GM21360 (cell line): Measurements from ENCODE around the gene MAP2K5.

ENCODE experiments used
- ATAC-seq: cut with Tn5 transposase; IDR thresholded peaks from one replicate; pipeline ENCODE4 v1.9.1; 2021; ENCODE audit warnings: mild to moderate bottlenecking, moderate library complexity; ENCODE audit not compliant: unreplicated experiment

Gene MAP2K5

GRCh38 chr15:67542420-67543347 is at the start of gene MAP2K5:
Gene MAP2K5 (plus strand): TSS chr15:67542703. CDS start chr15:67543336, 633 bp downstream.
- peak; percentile 43 for ATAC-seq

GRCh38 chr15:67495585-67495984 is 46.9 kb upstream of the MAP2K5 start:
- ATAC-seq = no peak

GRCh38 chr15:67501177-67501835 is 41.2 kb upstream of the MAP2K5 start:
- ATAC-seq = no peak

- no peak for ATAC-seq
Measured at GRCh38 chr15:67501836-67502461, 40.6 kb upstream of the MAP2K5 start.

- ATAC-seq = no peak
Measured at GRCh38 chr15:67504056-67504455, 38.4 kb upstream of the MAP2K5 start.

GRCh38 chr15:67504796-67505195 is 37.7 kb upstream of the MAP2K5 start:
- no peak for ATAC-seq

- ATAC-seq = no peak
Measured at GRCh38 chr15:67505675-67506572, 36.6 kb upstream of the MAP2K5 start.

GRCh38 chr15:67506775-67507747 is 35.4 kb upstream of the MAP2K5 start:
- ATAC-seq = no peak

GRCh38 chr15:67508407-67508806 is 34.1 kb upstream of the MAP2K5 start:
- ATAC-seq = no peak

GRCh38 chr15:67509918-67510317 is 32.6 kb upstream of the MAP2K5 start:
- ATAC-seq = no peak

GRCh38 chr15:67510597-67511190 is 31.8 kb upstream of the MAP2K5 start:
- no peak for ATAC-seq

GRCh38 chr15:67511606-67512005 is 30.9 kb upstream of the MAP2K5 start:
- ATAC-seq = no peak

- ATAC-seq = no peak
Measured at GRCh38 chr15:67512140-67512539, 30.4 kb upstream of the MAP2K5 start.

- no peak for ATAC-seq
Measured at GRCh38 chr15:67512933-67513714, 29.4 kb upstream of the MAP2K5 start.

GRCh38 chr15:67515090-67515489 is 27.4 kb upstream of the MAP2K5 start:
- ATAC-seq = no peak

GRCh38 chr15:67515557-67515956 is 26.9 kb upstream of the MAP2K5 start:
- ATAC-seq = no peak

- ATAC-seq = no peak
Measured at GRCh38 chr15:67520321-67521028, 22.0 kb upstream of the MAP2K5 start.
